Hematopoietic multipotent progenitor cell treated with erythropoietin and hydrocortisone succinate and interleukin-3 and kit ligand, for 15 days (in vitro differentiated cells): Measurements from ENCODE around the gene S100Z.
"Not testable (repeated sequence)": the region's sequence is repeated elsewhere in the genome, so short reads cannot be mapped to it uniquely, and the experiment has no call there.

Experiments used
- DNase-seq: peaks from one replicate; pipeline ENCODE4 v3.0.0-alpha.2; 2015; ENCODE audit warnings: low spot score

The S100Z gene

DNA sequence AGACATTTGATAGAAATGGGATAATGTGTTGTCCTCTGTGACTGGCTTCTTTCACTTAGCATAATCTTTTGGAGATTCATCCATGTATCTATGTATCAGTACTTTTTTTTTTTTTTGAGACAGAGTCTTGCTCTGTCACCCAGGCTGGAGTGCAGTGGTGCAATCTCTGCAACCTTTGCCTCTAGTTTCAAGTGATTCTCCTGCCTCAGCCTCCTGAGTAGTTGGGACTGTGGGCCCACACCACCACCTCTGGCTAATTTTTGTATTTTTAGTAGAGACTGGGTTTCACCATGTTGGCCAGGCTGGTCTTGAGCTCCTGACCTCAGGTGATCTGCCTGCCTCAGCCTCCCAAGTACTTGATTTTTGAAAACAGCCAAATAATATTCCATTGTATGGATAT lies 23.4 kb upstream of the S100Z start:
- not testable (repeated sequence) for DNase-seq

DNA sequence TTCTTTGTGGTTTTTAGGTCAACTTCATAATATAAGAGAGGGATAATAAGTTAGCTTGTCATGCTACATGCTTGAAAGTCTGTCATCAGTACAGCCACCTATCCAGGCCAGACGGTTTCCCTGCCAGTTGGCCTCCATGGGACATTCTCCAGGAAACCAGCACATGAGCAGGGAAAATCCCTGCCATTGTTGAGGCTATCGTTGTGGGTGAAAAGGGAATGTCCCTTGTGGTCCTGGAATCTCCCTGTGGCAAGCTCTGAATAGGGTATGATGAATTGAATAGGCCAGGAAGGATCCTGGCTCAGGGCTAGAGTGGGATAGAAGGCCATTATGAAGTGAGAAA lies 18.7 kb upstream of the S100Z start:
- DNase-seq, result no peak

DNA sequence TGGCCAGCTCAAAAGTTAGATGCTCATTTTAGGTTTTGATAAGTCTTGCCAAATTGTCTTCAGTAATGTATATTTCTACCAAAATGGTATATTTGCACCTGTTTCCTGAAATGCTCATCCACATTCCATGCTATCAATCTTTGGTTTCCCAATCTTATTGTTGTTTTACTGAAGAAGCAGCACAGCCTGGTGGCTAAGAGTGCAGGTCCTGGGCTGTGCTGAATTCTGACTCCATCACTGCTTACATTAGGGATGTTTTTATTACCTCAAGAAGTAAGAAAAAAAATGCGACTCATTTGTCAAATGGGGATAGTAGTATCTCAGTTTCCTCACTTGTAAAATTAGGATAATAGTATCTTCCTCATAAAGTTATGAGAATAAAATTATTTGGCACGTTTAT lies 13.6 kb upstream of the S100Z start:
- no peak for DNase-seq

DNA sequence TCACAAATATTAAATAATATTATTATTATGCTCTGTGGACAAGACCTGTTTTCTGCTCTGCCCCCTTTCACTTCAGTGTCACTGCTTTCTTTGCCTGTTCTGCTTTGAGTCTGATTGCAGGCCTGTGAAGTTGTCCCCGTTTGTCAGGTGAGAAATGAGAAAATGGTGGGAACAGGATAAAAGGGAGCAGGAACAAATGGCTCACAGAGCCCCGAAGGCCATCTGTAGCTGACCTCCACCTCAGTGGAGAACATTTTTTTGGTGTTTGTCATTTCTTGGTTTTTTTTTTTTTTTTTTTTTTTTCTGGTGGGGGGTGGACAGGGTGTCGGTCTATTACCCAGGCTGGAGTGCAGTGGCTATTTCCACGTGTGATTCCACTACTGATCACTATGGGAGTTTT lies 13.2 kb upstream of the S100Z start:
- no peak for DNase-seq

DNA sequence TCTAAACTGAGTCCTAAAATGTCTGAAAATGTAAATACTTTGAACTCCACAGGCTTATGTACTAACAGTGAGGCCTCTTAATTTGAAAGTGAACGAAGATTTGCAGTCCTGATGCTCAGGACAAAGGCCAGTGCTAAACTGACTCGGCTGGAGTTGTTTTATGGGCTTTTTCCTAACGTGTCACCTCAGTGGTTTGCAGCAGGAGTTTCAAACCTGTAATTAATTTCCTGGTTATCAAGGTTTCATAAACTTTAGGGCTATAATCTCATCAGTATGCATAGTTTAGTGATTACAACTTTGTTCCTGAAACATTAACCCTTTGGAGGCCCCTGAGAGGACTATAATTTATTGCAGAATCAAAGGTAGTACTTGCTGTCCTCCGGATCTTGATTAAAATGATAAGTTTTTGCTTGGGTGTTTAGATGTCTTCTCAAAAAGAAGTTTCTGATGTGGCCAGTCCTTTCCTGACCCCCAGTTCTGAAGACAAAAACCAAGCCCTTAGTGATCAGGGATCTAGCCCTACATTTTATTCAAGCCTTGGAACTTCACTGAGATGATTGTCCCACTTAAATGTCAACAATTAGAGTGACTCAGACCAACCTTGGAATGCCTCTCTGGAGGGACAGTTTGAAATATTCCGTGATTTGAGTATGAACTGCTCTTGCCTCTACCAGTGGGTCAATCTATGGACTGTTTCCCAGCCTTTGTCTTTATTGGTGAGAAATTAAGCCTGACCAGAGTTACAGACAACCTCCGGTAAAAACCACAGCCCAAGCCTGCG lies 11.1 kb upstream of the S100Z start:
- no peak for DNase-seq

DNA sequence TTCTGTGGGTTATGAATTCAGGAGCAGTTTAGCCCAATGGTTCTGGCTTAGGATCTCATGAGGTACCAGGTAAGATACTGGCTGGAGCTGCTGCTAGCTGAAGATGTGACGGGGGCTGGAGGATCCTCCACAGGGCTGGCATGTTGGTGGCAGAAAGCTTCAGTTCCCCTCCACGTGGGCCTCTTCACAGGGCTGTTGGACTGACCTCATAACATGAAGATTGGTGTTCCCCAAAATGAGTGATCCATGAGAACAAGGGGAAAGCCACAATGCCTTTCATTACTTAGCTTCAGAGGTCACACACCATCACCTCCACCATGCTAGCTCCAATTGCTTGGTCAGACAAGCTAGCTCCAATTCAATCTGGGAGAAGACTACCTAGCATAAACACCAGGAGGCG lies 8.5 kb upstream of the S100Z start:
- no peak for DNase-seq

DNA sequence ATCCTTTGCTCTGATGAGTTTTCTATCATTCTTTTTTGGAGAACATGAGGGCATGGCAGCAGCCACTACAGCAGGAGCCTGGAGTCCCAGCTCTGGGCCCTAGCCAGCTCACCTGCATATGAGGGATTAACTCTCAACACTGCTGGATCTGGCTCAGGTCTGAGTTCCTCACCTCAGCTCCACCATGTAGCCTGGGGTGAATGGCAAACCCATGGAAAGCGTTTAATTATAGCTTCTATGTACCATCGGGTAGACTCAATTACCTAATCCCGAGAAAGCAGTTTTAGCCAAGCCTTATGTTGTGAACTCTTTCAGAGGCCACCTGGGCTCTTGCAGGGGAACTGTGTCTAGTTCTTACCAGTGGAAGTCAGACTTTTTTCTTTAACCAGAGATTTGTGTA lies 3.9 kb upstream of the S100Z start:
- no peak for DNase-seq

DNA sequence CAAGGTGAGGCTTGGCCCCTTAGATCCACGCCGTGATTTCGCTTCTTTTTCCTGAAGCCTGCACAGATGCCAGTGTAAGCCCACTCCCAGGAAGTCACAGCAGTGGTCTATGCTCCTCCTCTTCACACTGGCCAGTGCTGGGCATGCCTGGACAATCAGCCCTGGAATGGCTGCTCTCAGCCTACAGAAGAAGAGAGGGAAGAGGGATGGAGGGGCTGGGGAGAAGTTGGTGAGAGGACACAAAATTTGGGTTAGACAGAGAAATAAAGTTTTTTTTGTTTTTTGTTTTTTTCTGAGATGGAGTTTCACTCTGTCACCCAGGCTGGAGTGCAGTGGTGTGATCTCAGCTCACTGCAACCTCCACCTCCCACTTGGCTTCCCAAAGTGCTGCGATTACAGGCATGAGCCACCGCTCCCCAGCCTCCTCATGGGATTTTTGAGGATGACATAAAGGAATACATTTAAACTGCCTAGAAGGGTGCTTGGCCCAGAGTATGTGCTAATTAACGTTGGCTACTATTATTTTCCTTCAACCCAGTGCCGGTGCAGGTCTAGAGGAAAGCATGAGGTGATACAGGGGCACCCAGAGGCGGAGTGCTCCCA lies 830 bp downstream of the S100Z start:
- DNase-seq, result no peak

DNA sequence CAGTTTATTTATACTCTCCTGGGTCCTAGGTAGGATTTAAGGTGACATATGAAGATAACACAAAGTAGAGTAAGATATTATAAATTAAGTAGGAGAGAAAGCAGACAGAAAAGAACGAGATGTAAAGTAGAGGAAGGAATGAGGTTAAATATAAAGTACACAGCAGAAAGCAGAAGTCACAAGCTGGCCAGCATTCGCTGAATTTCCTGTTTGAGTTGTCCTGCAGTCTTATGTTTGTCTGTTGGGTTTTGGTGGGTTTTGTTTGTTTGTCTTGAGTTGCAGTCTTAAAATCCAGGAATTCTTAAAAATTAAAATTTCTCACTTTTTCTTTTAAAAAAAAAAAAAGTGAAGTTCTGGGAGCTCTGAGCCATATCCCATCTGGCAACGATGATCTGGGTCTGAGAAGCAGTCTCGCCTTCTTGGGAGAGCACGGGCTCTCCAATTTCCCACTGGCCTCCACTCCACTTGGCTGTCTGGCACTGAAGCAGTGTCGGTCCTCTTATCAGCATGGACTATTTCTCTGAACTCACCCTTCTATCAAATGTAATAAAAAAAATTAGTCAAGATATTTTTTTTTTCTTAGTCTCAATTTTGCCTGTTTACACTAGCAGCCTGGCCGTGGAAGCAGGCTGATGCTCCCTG lies 2.0 kb downstream of the S100Z start:
- DNase-seq, result no peak

DNA sequence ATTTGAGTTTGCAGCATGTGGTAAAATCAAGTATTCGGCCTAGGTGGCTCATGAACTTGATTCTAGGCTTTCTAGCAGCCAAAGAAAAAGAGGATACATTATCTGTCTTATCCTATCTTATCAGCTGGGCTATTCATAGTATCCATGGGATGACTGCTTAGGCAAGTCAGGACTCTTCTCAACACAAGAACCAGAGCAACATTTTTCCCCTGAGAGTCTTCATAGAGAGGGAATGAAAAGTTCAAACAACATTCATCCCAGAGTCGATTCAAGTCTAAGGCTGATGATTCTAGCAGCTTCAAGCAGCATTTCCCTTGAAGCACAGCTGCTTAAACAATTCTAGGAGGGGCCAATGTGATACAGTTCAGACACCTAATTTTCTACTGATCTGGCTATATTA lies 3.0 kb downstream of the S100Z start:
- DNase-seq, result no peak

DNA sequence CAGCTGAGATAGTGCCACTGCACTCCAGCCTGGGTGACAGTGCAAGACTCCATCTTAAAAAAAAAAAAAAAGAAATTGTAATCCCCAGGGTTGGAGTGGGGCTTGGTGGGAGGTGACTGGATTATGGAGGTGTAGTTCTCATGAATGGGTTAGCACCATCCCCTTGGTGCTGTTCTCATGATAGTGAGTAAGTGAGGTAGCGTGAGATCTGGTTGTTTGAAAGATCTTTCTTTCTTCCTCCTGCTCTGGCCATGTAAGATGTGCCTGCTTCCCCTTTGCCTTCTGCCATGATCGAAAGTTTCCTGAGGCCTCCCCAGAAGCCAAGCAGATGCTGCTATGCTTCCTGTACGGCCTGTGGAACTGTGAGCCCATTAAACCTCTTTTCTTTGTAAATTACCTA lies 3.9 kb downstream of the S100Z start:
- DNase-seq, result not testable (repeated sequence)

DNA sequence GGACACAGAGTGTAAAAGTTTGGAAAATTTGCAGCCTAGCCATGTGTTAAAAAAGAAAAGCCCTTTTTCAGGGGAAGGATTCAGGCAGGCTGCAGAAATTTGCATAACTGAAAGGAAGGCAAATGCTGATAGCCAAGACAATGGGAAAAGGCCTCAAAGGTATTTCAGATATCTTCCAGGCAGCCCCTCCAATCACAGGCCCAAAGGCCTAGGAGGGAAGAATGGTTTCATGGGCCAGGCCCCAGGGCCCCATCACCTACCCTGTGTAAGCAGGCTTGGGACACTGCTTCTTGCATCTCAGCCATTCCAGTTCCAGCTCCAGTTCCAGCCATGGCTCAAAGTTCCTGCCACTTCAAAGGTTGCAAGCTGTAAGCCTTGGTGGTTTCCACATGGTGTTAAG lies 4.8 kb downstream of the S100Z start:
- DNase-seq, result no peak

DNA sequence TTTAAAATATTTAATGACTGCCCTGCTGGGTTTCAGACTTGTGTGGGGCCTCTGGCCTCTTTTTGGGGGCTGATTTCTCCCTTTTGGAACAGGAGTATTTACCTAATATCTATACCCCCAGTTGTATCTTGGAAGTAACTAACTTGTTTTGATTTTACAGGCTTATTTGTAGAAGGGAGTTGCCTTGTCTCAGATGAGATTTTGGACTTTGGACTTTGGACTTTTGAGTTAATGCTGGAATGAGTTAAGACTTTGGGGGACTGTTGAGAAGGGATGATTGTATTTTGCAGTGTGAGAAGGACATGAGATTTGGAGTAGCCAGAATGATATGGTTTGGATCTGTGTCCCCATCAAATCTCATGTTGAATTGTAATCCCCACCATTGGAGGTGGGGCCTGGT lies 5.7 kb downstream of the S100Z start:
- not testable (repeated sequence) for DNase-seq

DNA sequence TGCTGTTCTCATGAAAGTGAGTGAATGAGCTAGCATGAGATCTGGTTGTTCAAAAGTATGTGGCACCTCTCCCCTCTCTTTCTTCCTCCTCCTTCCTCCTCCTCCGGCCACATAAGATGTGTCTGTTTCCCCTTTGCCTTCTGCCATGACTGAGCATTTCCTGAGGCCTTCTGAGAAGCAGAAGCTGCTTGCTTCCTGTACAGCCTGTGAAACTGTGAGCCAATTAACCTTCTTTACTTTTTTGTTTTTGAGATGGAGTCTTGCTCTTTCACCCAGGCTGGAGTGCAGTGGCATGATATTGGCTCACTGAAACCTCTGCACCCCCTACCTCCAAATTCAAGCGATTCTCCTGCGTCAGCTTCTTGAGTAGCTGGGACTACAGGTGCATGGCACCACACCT lies 6.1 kb downstream of the S100Z start:
- DNase-seq, result no peak

DNA sequence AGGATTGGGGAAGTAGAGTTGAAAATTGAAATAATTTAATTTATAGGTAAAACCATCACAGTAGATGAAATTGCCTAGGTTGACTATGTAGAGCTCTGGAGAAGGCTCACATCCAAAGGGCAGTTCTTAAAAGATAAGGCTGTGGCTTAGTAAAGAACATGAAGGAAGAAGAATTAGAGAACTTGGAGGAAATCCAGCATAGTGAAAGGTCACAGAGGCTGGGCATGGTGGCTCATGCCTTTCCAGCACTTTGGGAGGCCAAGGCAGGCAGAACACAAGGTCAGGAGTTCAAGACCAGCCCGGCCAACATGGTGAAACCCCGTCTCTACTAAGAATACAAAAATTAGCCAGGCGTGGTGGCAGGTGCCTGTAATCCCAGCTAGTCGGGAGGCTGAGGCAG lies 7.0 kb downstream of the S100Z start:
- DNase-seq, result not testable (repeated sequence)

DNA sequence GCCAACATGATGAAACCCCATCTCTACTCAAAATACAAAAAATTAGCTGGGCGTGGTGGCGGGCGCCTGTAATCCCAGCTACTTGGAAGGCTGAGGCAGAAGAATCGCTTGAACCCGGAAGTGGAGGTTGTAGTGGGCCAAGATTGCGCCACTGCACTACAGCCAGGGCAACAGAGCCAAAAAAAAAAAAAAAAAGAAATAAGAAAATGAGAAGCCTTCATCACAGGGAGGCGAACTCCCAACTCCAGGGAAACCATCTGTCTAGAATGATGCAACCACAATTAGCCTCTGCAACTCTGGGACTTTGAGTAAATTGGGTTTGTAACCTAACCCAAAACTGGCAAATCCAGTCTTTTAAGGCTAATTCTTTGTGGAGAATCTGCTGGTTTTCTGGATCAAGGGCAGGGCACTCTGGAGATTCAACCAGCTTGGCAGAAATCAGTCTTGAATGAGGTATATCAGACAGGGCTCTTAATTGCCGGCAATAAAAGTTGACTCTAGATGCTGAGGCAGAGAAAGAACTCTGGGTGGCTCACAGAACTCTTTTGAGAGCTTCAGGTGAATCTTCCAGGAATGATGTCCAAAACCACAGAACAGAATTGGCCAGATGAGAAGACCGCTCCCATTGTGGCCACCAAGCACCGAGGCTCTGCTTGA lies 9.9 kb downstream of the S100Z start:
- DNase-seq, result no peak

DNA sequence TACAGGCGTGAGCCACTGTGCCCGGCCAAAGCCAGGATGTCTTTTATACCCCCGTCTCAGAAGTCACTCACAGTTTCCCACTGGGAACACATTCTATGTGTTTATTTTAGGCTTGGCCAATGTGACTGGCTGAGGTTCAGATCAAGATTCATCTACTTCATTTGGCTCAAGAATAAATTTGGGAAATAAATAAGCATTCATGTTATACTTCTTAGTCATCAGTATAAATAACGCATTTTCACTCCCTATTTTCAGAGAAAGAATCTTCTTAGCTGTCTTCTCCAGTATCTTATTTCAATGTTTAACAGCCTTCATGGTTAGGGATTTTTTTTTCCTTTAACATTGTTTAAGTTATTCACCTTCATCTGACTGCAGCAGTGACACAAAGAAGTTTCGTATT lies 11.8 kb downstream of the S100Z start:
- no peak for DNase-seq

DNA sequence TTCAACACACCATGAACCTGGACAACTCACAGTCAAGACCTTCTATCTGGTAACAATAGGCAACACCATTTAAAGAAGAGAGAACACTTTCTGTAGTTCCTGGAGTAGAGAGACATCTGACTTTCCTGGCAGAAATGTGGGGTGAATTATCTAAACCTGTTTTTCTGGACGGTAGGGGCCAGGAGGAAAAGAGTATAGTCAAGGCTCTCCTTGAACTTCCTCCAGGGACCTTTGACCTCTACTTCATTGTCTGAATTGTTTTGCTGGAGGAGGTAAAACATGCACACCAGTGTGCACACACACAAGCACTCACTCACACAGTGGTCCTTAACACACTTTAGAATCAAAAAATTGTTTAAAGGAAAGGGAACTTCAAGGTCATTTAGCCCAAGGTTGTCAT lies 13.2 kb downstream of the S100Z start:
- DNase-seq, result no peak

DNA sequence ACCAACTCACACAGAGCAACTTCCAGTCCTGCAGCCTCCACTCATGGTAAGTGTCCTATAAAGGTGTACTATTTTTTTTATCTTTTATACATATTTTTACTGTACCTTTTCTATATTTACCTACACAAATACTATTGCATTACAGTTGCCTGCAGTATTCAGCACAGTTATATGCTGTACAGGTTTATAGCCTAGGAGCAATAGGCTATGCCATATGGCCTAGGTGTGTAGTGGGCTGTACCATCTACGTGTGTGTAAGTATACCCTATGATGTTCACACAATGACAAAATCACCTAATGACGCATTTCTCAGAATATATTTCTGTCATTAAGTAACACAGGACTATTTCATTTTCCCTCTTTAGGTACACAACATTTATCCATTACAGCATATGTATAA lies 16.7 kb downstream of the S100Z start:
- DNase-seq, result no peak

DNA sequence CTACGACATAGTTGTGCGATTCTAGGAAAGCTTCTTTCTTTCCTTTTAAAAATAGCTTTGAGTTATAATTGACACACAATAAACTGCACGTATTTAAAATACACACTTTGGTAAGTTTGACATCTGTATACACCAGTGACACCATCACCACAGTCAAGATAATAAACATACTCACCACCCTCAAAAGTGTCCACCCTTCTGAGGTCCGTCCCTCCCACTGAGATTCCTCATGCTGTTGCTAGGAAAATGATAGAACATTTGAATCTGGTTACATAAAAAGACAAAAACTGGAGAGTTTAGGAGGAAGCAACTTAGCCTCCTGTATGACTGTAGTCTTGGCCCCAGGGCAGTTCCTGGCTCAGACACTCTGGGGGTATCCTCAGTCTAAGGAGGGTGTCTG lies 17.2 kb downstream of the S100Z start:
- DNase-seq, result no peak

DNA sequence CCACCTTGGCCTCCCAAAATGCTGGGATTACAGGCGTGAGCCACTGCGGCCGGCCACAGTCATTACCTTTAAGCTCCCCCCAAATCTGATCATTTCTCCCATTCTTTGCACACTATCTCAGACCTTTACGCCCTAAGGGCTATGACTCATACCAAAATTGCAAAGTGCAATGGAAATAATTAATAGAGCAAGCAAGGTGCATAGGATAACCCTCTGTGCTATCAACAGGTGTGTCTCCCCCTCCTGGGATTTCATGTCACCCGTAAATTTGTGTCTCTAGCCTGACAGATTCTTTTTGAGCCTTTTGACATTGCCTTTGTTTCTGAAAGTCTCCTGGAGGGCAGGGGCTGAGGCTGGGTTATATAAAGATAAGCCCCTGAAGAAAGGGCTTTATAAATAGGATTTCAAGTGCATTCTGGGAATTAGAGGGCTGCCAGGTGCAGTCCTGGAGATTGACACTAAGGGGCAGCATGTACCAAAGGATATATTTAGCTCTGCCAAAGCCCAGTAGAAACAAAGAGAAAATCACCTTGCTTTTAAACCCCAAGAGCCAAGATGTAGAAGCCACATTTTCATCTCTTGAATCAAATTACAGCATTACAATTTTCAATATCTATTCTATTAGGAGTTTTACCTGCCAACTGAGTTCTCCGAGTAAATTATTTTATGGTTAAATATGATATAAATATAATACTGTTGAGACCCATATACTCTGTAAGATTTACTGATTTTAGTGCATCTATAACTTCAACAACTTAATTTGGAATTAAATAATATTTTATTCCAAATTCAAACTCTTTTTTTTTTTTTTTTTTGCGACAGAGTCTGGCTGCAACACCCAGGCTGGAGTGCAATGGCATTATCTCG lies 18.2 kb downstream of the S100Z start:
- peak; percentile 74 for DNase-seq

DNA sequence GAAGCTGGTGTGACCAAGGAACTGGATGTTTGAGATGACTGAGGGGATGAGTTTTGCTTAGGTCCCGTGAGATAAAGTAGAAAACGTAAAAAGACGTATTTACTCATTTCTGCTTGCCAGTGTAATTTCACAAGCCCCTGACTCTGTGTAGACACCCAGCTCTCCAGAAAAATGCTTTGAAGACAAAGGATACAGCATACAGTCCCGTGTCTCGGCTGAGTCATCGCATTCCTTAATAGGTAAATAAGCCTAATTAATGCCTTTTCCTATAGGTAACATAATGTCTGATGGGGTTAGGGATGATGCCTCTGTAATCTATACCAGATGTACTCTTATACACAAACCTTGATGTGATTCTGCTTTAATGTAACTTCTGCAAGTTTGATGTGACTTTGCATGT lies 20.2 kb downstream of the S100Z start:
- DNase-seq, result no peak
